Measurements from ENCODE around the gene PRDM16.

The PRDM16 gene

DNA sequence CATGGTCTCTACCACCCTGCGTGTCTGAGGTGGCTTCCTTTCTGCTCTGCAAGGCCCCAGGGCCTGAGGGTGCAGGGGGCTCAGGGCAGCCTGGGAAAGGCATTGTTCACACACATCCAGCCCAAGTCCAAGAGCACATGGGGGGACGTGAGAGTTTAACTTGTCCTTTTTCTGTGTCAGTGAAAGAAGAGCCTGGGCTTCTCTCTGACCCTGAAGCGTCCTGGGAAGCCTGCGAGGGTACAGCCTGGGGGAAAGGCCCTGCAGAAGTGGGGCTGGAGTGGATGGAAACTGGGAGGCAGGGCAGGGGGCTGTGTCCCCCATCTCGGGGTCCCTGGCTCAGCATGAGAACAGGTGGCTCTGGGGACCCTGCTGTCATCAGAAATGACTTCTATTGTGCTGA is 181.6 kb downstream of the PRDM16 start:
- DNase-seq = no peak

- no peak for DNase-seq
Observed at GRCh38 chr1:3251099-3251806, 182.2 kb downstream of the PRDM16 start.

- no peak for DNase-seq
Observed at GRCh38 chr1:3251807-3252428, 182.9 kb downstream of the PRDM16 start.

- no peak for DNase-seq
Observed at GRCh38 chr1:3255680-3256079, 186.7 kb downstream of the PRDM16 start.

GRCh38 chr1:3257788-3258187 is 188.8 kb downstream of the PRDM16 start:
- DNase-seq = no peak

DNA sequence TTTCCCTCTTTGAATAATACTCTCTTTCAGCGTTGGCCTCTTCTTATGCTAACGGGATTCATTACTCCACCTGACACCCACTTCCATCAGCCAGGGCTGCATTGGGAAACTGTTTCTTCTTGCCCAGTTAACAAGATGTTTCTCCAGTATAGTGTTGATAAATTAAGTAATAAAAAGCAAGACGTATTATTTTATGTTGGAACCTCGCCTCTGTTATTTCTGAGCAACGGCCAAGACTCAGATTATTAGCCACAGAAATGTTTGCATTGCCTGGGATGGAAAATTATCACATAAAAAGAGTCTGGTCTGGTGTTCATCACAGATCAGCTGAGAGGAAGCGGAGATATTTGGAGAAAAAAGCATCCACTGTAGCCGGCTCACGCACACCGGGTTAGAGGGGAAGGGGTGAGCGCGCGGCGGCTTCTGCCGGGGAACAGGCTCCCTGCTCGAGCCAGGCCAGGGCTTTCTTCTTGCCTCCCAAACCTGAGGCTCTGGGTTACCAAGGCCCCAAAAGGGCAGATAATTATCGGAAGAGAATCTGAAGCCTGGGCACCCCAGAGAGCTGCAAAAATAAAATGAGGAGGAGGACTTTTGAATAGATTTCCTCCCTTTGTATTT is 189.5 kb downstream of the PRDM16 start:
- DNase-seq = no peak

DNA sequence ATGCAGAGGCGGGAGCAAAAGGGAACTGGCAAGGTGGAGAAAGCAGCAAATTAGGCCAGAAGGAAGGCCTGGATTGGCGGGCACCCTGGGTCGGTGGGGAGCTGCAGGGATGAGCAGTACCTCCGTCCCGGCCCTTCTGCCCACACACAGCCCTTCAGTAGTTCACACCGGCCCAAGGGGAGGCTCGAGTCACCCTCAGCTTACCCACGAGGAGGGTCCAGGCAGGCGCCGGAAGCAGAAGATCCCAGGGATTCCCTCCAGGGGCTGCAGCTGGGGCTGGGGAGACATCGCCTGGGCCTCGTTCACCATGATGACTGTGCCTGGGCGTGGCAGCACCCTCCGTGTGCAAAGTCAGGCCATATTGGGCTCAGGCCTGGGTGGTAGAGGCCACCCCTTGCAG is 190.0 kb downstream of the PRDM16 start:
- DNase-seq = no peak

DNA sequence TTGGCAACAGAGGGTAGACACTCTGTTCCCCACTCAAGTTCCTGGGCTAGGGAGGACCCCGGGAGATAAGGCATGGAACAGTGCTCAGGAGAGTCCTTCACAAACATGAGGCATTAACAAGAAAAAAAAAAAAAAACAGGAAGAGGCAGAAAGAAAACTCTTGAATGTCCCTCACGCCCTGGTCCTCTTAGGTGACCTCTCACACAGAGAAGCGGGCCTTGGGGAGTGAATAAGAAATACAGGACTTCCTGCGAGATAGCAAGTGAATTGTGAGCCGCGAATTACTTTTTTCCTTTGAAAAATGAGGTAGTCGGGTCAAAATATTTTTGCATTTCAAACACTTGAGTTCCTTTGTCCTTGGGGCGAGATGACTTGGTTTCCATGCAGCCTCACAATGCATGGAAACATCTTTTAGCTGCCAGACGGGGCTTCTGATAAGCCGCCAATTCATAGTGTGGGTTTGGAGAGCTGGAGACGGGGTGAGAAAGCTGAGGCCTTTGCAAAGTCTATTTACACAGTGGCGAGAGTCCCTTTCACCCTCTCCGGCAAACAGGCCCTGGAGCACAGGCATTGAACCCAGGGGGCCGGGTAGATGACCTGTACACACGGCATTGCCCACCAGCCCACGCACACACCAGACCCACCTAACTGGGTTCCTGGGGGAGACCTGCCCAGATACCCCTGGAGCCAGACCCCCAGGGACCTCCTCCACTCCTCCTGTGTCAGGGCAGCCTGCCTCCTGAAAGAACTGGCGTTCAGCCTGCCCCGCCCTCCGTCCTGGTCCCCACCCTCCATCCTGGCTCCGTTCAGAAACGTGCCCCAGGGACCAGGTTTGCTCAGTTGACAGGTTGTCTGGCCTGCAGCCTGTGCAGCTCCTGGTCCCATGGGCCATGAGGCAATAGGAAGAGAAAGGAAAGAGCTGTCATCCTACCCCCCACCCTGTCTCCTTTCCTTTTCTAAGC is 192.3 kb downstream of the PRDM16 start:
- no peak for DNase-seq

GRCh38 chr1:3261969-3262579 is 193.1 kb downstream of the PRDM16 start:
- no peak for DNase-seq

- no peak for DNase-seq
Observed at GRCh38 chr1:3262681-3263286, 193.8 kb downstream of the PRDM16 start.

GRCh38 chr1:3263790-3264189 is 194.8 kb downstream of the PRDM16 start:
- DNase-seq = no peak

DNA sequence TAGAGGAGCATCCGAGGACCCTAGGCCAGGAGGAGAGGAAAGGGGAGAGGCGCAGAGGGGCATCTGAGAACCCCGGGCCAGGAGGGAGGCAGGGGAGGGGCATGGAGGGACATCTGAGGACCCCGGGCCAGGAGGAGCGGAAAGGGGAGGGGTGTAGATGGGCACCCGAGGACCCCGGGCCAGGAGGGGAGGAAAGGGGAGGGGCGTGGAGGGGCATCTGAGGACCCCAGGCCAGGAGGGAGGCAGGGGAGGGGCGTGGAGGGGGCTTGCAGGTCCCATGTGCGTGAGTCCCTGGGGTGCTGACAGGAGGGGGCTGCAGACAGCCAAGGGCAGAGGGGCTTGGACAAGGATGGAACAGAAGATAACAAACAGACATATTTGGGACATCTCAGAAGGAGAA is 195.5 kb downstream of the PRDM16 start:
- DNase-seq = no peak

DNA sequence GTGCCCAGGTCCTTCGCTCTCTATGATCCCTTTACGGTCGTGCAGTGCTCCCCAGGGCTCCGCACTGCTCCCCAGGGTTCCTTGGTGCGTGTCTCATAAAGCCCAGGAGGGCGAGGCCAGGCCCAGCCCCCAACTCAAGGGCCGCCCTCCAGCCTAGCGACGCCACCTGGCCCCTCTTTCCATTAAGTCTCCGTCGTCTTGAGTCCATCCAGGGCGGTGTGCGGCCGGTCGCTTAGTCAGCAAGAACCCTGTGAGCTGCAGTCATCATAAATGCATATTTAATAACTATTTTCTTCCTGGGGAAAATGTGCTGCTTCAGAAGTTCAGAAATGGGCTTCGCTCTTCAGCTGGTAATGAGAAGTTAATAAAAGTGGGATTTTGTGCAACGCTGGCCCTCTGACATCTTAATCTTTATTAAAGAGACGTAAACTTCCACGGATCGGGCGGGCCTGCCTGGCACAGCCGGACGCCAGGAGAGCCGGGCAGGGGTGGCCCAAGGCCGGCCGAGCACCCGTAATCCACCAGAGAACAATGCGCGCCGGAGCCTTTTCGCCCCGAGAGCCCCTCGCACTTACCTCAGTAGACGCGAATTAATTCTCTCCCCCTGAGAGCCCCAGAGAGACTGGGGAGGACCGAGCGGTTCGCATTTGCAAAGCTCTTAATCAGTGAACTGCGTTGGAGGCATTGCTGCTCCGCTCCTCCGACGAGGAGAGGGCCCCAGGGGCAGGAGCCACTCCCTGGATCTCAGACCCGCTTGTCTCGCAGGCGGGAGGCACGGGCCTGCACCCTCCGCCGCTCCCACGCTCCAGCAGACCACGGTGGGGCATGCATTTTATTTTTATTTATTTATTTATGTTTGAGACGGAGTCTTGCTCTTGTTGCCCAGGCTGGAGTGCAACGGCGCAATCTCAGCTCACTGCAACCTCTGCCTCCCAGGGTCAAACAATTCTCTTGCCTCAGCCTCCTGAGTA is 197.1 kb downstream of the PRDM16 start:
- no peak for DNase-seq

DNA sequence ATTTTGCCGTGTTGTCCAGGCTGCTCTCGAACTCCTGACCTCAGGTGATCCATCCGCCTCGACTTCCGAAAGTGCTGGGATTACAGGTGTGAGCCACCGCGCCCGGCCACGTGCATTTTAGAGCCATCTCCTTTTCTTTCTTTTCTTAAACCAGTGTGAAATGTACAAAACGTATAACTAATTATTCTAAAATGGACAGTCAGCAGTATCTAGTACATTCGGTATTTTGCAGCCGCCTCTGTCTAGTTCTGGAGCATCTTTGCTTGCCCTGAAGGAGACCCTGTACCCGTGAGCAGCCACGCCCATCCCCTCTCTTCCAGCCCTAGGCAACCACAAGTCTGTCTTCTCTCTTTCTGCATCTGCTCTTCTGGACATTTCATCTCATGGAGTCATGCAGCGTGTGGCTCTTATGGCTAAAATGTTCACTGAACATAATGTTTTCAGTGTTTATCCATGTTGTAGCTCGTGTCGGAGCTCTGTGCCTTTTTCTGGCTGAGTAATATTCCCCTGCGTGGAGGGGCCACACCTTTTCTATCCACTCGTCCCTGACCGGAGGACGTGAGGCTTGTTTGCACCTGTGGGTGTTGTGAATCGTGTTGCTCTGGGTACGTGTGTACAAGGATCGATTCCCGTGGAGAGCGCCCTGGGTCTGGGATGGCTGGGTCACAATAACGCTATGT is 198.0 kb downstream of the PRDM16 start:
- no peak for DNase-seq

DNA sequence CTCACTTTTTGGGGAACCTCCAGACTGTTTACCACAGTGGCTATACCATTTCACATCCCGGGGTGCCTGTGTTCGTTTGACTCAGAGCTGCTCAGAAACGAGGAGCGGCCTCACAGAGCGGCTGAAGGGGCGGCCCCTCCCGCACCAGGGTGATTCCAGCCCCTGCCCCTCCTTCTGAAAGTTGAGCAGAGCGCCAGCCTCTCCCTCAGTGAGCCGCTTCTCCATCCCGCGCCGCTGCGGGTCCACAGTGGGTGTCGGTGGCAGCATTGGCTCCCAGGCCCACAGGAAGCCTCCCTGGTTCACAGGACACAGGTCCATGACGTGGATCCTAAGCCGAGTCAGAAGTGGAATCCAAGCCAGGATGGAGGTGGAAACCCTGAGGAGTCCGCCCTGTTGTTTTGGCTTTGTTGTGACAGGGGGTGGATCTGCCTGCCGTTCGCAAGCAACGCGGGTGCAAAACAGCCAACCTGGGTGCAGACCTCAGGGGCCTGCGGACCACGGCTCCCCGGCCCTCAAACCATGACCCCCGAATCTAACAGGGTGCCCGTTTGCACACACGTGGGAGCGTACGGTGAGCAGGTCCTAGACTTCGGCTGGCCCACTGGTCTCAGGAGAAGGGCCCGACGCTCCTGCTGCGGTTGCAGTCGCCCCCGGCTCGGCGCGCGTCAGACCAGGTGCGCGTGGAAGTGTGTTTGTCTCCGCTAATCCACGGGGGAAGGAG is 198.7 kb downstream of the PRDM16 start:
- no peak for DNase-seq

- DNase-seq = no peak
Observed at GRCh38 chr1:3268281-3268680, 199.3 kb downstream of the PRDM16 start.

GRCh38 chr1:3270403-3271245 is 201.6 kb downstream of the PRDM16 start:
- no peak for DNase-seq

- DNase-seq = no peak
Observed at GRCh38 chr1:3271866-3272265, 202.9 kb downstream of the PRDM16 start.
